Activated CD8-positive, alpha-beta T cell treated with anti-CD3 and anti-CD28 coated beads for 36 hours (primary cell): ENCODE measurements around the gene B4GALNT1. TPM values are rescaled to one million over a fixed set of nuclear protein-coding genes. Genes with fewer than 3 reads are reported as not detected.

Source experiments
- ATAC-seq: fragments of 200-7000 bp; cut with Tn5 transposase; one replicate; pipeline ENCODE4 v1.10.0; 2021; ENCODE audit warnings: mild to moderate bottlenecking, moderate library complexity
- CTCF ChIA-PET: fragments of 350-600 bp; sonication (Branson Sonifier 250); formaldehyde crosslinking; loops from one replicate; lab custom pipeline; 2021; ENCODE audit warnings: antibody characterized with exemption; lab: Charles Lee
- POLR2A ChIA-PET: fragments of 350-600 bp; sonication (Branson Sonifier 250); formaldehyde crosslinking; loops from one replicate; lab custom pipeline; 2021; ENCODE audit warnings: antibody characterized with exemption; lab: Charles Lee
- DNase-seq: peaks from one replicate; pipeline ENCODE4 v3.0.0-alpha.2; 2020
- H3K27ac Mint-ChIP-seq: one replicate; pipeline ENCODE4 v1.8.0; 2021; ENCODE audit warnings: mild to moderate bottlenecking, mixed read lengths
- H3K27me3 Mint-ChIP-seq: one replicate; pipeline ENCODE4 v1.8.0; 2021; ENCODE audit warnings: mixed read lengths
- H3K36me3 Mint-ChIP-seq: one replicate; pipeline ENCODE4 v1.8.0; 2021; ENCODE audit warnings: low read depth, mixed read lengths
- H3K4me1 Mint-ChIP-seq: one replicate; pipeline ENCODE4 v1.8.0; 2021; ENCODE audit warnings: low read depth, mixed read lengths
- H3K4me3 Mint-ChIP-seq: one replicate; pipeline ENCODE4 v1.8.0; 2021; ENCODE audit warnings: mild to moderate bottlenecking, moderate library complexity, mixed read lengths
- H3K9me3 Mint-ChIP-seq: one replicate; pipeline ENCODE4 v1.8.0; 2021; ENCODE audit warnings: mixed read lengths
- CTCF ChIP-seq: fragments of 200-600 bp; IDR thresholded peaks from one replicate; pipeline ENCODE4 v1.8.0; 2022; ENCODE audit warnings: antibody characterized with exemption, mild to moderate bottlenecking
- intact Hi-C: fragments of 100-400 bp; cut with micrococcal nuclease; formaldehyde crosslinking; loops from one replicate; pipeline ENCODE4 v1.10.0; 2022
- total RNA-seq, 2 experiments: library from RNA; stranded (reverse); gene quantifications; one replicate each; pipeline ENCODE4 v1.2.3, GENCODE V29; 2021

The B4GALNT1 gene
- total RNA-seq, 2 experiments from 2014 or later: 0.61 to 1.4 TPM

- DNase-seq: no peak
- ATAC-seq: no peak
- H3K9me3 Mint-ChIP-seq: no peaks in the 10 kb centered on the region
- H3K4me3 Mint-ChIP-seq: no peak overlapping the region
- no peak for TF ChIP-seq CTCF
- POLR2A ChIA-PET: interaction anchor here (1.3 kb wide), 2 partner anchors 41 to 47 kb away, joined by 3 to 4 read pairs; no protein-coding TSS in a partner anchor
- intact Hi-C loops: loop anchor here (5.0 kb wide), 1 partner anchor 112 kb away; the partner anchor contains the start of gene OS9
- H3K4me1 Mint-ChIP-seq: no peaks in the 10 kb centered on the region
- no peaks in the 10 kb centered on the region for H3K36me3 Mint-ChIP-seq
- no peaks in the 10 kb centered on the region for H3K27me3 Mint-ChIP-seq
- H3K27ac Mint-ChIP-seq: no peak overlapping the region
- CTCF ChIA-PET: interaction anchor here (1.4 to 7.0 kb wide), 5 partner anchors 16 to 162 kb away, joined by 3 to 124 read pairs (median 8); partner anchors contain the start of genes ARHGEF25 and B4GALNT1
These were observed 53.1 kb downstream of the B4GALNT1 start for GRCh38 chr12:57579677-57580465.

GRCh38 chr12:57579011-57579410 lies 54.0 kb downstream of the B4GALNT1 start:
- POLR2A ChIA-PET: no interaction called here
- no peak for TF ChIP-seq CTCF
- CTCF ChIA-PET: no interaction called here

GRCh38 chr12:57577981-57578758 lies 54.8 kb downstream of the B4GALNT1 start:
- DNase-seq (no peak), ATAC-seq (no peak)
- ChIA-PET CTCF (no interaction called here), POLR2A (no interaction called here)
- intact Hi-C loops: no loop called here
- H3K4me3 Mint-ChIP-seq: no peak overlapping the region
- TF ChIP-seq CTCF: no peak
- H3K4me1 Mint-ChIP-seq: no peaks in the 10 kb centered on the region
- H3K36me3 Mint-ChIP-seq: no peaks in the 10 kb centered on the region
- H3K27ac Mint-ChIP-seq: no peak overlapping the region
- H3K9me3 Mint-ChIP-seq: no peaks in the 10 kb centered on the region
- H3K27me3 Mint-ChIP-seq: no peaks in the 10 kb centered on the region

More at GRCh38 chr12:57579011-57579410, 54.0 kb downstream of the B4GALNT1 start:
- no peaks in the 10 kb centered on the region for H3K36me3 Mint-ChIP-seq
- H3K4me1 Mint-ChIP-seq: no peaks in the 10 kb centered on the region
- no peaks in the 10 kb centered on the region for H3K27me3 Mint-ChIP-seq
- ATAC-seq (no peak), DNase-seq (no peak)
- H3K9me3 Mint-ChIP-seq: no peaks in the 10 kb centered on the region
- no peak overlapping the region for H3K4me3 Mint-ChIP-seq
- no peak overlapping the region for H3K27ac Mint-ChIP-seq
- intact Hi-C loops: no loop called here

GRCh38 chr12:57576613-57577160 lies 56.3 kb downstream of the B4GALNT1 start:
- no peaks in the 10 kb centered on the region for H3K9me3 Mint-ChIP-seq
- no peak overlapping the region for H3K4me3 Mint-ChIP-seq
- no peak overlapping the region for H3K27ac Mint-ChIP-seq
- ATAC-seq: no peak
- TF ChIP-seq CTCF: no peak
- no peaks in the 10 kb centered on the region for H3K27me3 Mint-ChIP-seq
- POLR2A ChIA-PET: interaction anchor here (0.9 kb wide), 1 partner anchor 9 kb away, joined by 3 read pairs; no protein-coding TSS in a partner anchor
- intact Hi-C loops: no loop called here
- H3K36me3 Mint-ChIP-seq: no peaks in the 10 kb centered on the region
- H3K4me1 Mint-ChIP-seq: no peaks in the 10 kb centered on the region
- CTCF ChIA-PET: interaction anchor here (0.6 to 1.8 kb wide), 7 partner anchors 15 to 159 kb away, joined by 3 to 8 read pairs (median 3); partner anchors contain the start of gene OS9
- DNase-seq: no peak

Other genes with a start within 250 kb of the B4GALNT1 start
- 10 to 100 TPM; 33.2 to 44.0 TPM for gene R3HDM2, start 202.2 kb downstream of the B4GALNT1 start, total RNA-seq
- gene INHBC, start 198.4 kb downstream of the B4GALNT1 start, total RNA-seq: under 1 TPM in 1 of 2 experiments, not detected in 1; 0.16 TPM
- 1 to 10 TPM; 1.7 to 2.3 TPM for gene INHBE, start 177.9 kb downstream of the B4GALNT1 start, total RNA-seq
- gene GLI1, start 173.4 kb downstream of the B4GALNT1 start, total RNA-seq: under 1 TPM; 0.20 to 0.83 TPM
- 100 to 1,000 TPM; 125 to 128 TPM for gene ARHGAP9, start 153.3 kb downstream of the B4GALNT1 start, total RNA-seq
- gene MARS1, start 145.1 kb downstream of the B4GALNT1 start, total RNA-seq: 100 to 1,000 TPM; 343 to 345 TPM
- 10 to 100 TPM; 28.0 TPM for gene DDIT3, start 112.7 kb downstream of the B4GALNT1 start, total RNA-seq
- gene MBD6, start 110.4 kb downstream of the B4GALNT1 start, total RNA-seq: 10 to 100 TPM; 46.5 to 47.3 TPM
- gene DCTN2, start 86.0 kb downstream of the B4GALNT1 start, total RNA-seq: 10 to 100 TPM; 66.2 to 68.6 TPM
- 1 to 10 TPM; 1.2 to 1.3 TPM for gene KIF5A, start 83.2 kb downstream of the B4GALNT1 start, total RNA-seq
- gene PIP4K2C, start 42.0 kb downstream of the B4GALNT1 start, total RNA-seq: 10 to 100 TPM; 10.7 to 12.3 TPM
- gene DTX3, start 28.4 kb downstream of the B4GALNT1 start, total RNA-seq: 10 to 100 TPM; 13.7 to 15.1 TPM
- gene ARHGEF25, start 21.8 kb downstream of the B4GALNT1 start, total RNA-seq: 1 to 10 TPM; 1.1 to 1.2 TPM
- gene OS9, start 60.9 kb upstream of the B4GALNT1 start, total RNA-seq: 10 to 100 TPM; 53.0 to 56.3 TPM
- 10 to 100 TPM; 22.4 TPM for gene AGAP2, start 105.5 kb upstream of the B4GALNT1 start, total RNA-seq
- 1 to 10 TPM; 6.9 to 7.5 TPM for gene TSPAN31, start 111.8 kb upstream of the B4GALNT1 start, total RNA-seq
- gene CDK4, start 119.1 kb upstream of the B4GALNT1 start, total RNA-seq: 100 to 1,000 TPM; 218 to 221 TPM
- 10 to 100 TPM; 23.4 to 24.3 TPM for gene MARCHF9, start 121.9 kb upstream of the B4GALNT1 start, total RNA-seq
- gene CYP27B1, start 133.9 kb upstream of the B4GALNT1 start, total RNA-seq: 1 to 10 TPM; 7.6 to 7.9 TPM
- 10 to 100 TPM; 29.6 to 34.1 TPM for gene METTL1, start 138.9 kb upstream of the B4GALNT1 start, total RNA-seq
- gene EEF1AKMT3, start 139.4 kb upstream of the B4GALNT1 start, total RNA-seq: 1 to 10 TPM; 4.0 to 4.3 TPM
- gene TSFM, start 149.6 kb upstream of the B4GALNT1 start, total RNA-seq: 10 to 100 TPM; 46.3 to 47.3 TPM
- under 1 TPM; 0.34 to 0.49 TPM for gene AVIL, start 185.5 kb upstream of the B4GALNT1 start, total RNA-seq
- gene CTDSP2, start 213.5 kb upstream of the B4GALNT1 start, total RNA-seq: 10 to 100 TPM; 67.1 to 67.2 TPM